HEK293 (cell line): ENCODE measurements around the gene KCTD2.

Experiments
- ELK4 ChIP-seq: IDR thresholded peaks from 2 replicates; pipeline ENCODE4 v1.6.1; 2011; ENCODE audit warnings: mild to moderate bottlenecking, low read depth, low read length, borderline replicate concordance
- IKZF3 ChIP-seq: fragments of 450-650 bp; IDR thresholded peaks from 2 replicates; pipeline ENCODE4 v1.5.0; 2018; ENCODE audit warnings: missing biosample characterization, mild to moderate bottlenecking, missing genetic modification characterization, moderate library complexity
- KLF1 ChIP-seq: fragments of 450-650 bp; formaldehyde crosslinking; IDR thresholded peaks from 2 replicates; pipeline ENCODE4 v1.5.1; 2016; ENCODE audit warnings: missing biosample characterization, missing genetic modification characterization
- PRDM2 ChIP-seq: fragments of 450-650 bp; formaldehyde crosslinking; IDR thresholded peaks from 2 replicates; pipeline ENCODE4 v1.5.1; 2016; ENCODE audit warnings: missing biosample characterization, missing genetic modification characterization, borderline replicate concordance
- TSHZ1 ChIP-seq: fragments of 450-650 bp; formaldehyde crosslinking; IDR thresholded peaks from 2 replicates; pipeline ENCODE4 v1.5.1; 2016; ENCODE audit warnings: missing biosample characterization, missing genetic modification characterization, borderline replicate concordance
- ZBTB6 ChIP-seq: fragments of 450-650 bp; formaldehyde crosslinking; IDR thresholded peaks from 2 replicates; pipeline ENCODE4 v1.5.1; 2017; ENCODE audit warnings: missing biosample characterization, missing genetic modification characterization
- ZNF114 ChIP-seq: fragments of 450-650 bp; formaldehyde crosslinking; IDR thresholded peaks from 2 replicates; pipeline ENCODE4 v1.5.0; 2017; ENCODE audit warnings: missing biosample characterization, missing genetic modification characterization
- ZNF157 ChIP-seq: fragments of 450-650 bp; formaldehyde crosslinking; IDR thresholded peaks from 2 replicates; pipeline ENCODE4 v1.5.1; 2016; ENCODE audit warnings: missing biosample characterization, missing genetic modification characterization
- ZNF280C ChIP-seq: fragments of 450-650 bp; formaldehyde crosslinking; IDR thresholded peaks from 2 replicates; pipeline ENCODE4 v1.5.1; 2016; ENCODE audit warnings: missing biosample characterization, missing genetic modification characterization
- ZNF335 ChIP-seq: fragments of 450-650 bp; formaldehyde crosslinking; conservative IDR thresholded peaks from 2 replicates; pipeline ENCODE4 v1.5.1; 2016; ENCODE audit warnings: missing biosample characterization, missing genetic modification characterization
- ZNF350 ChIP-seq: fragments of 450-650 bp; formaldehyde crosslinking; IDR thresholded peaks from 2 replicates; pipeline ENCODE4 v1.5.0; 2017; ENCODE audit warnings: missing biosample characterization, mild to moderate bottlenecking, missing genetic modification characterization
- ZNF354C ChIP-seq: fragments of 450-650 bp; formaldehyde crosslinking; IDR thresholded peaks from 2 replicates; pipeline ENCODE4 v1.5.1; 2016; ENCODE audit warnings: missing biosample characterization, missing genetic modification characterization, low read depth, borderline replicate concordance
- ZNF473 ChIP-seq: fragments of 450-650 bp; formaldehyde crosslinking; IDR thresholded peaks from 2 replicates; pipeline ENCODE4 v1.5.1; 2017; ENCODE audit warnings: missing biosample characterization, missing genetic modification characterization
- ZNF488 ChIP-seq: fragments of 450-650 bp; formaldehyde crosslinking; IDR thresholded peaks from 2 replicates; pipeline ENCODE4 v1.5.1; 2016; ENCODE audit warnings: missing biosample characterization, missing genetic modification characterization
- ZNF518A ChIP-seq: fragments of 450-650 bp; formaldehyde crosslinking; conservative IDR thresholded peaks from 2 replicates; pipeline ENCODE4 v1.5.1; 2016; ENCODE audit warnings: low read depth, missing biosample characterization, missing genetic modification characterization
- ZNF600 ChIP-seq: fragments of 450-650 bp; formaldehyde crosslinking; IDR thresholded peaks from 2 replicates; pipeline ENCODE4 v1.5.1; 2016; ENCODE audit warnings: missing biosample characterization, missing genetic modification characterization
- ZNF768 ChIP-seq: fragments of 450-650 bp; formaldehyde crosslinking; IDR thresholded peaks from 2 replicates; pipeline ENCODE4 v1.5.1; 2018; ENCODE audit warnings: missing biosample characterization, mild to moderate bottlenecking, missing genetic modification characterization
- ZNF843 ChIP-seq: fragments of 450-650 bp; formaldehyde crosslinking; IDR thresholded peaks from 2 replicates; pipeline ENCODE4 v1.5.1; 2016; ENCODE audit warnings: missing biosample characterization, missing genetic modification characterization

Gene KCTD2

GRCh38 chr17:75034236-75034908, 12.7 kb upstream of the KCTD2 start (continued):
- TF ChIP-seq ZNF518A (tag by site-specific recombination) (no peak), KLF1 (tag by site-specific recombination) (peak; percentile 30; the same call in 1 of the 2 replicates), ZNF114 (tag by site-specific recombination) (no peak), ZNF354C (tag by site-specific recombination) (no peak), ZNF350 (tag by site-specific recombination) (no peak), ZNF473 (tag by site-specific recombination) (no peak), ZBTB6 (tag by site-specific recombination) (peak; percentile 86; the same call in 1 of the 2 replicates), ZNF768 (0 out of 2 replicates have a peak, but pooled peaks have one; percentile 26), ZNF600 (tag by site-specific recombination) (peak; percentile 83), ZNF488 (tag by site-specific recombination) (no peak), PRDM2 (tag by site-specific recombination) (0 out of 2 replicates have a peak, but pooled peaks have one; percentile 24), ZNF843 (tag by site-specific recombination) (peak; percentile 76), ZNF157 (tag by site-specific recombination) (no peak), ELK4 (no peak), TSHZ1 (tag by site-specific recombination) (peak; percentile 78), ZNF335 (tag by site-specific recombination) (peak; percentile 97), IKZF3 (tag by site-specific recombination) (peak; percentile 53), ZNF280C (tag by site-specific recombination) (no peak)
